IMR-90 (cell line): Measurements from ENCODE around the gene PTPN4. TPM values are rescaled to one million over a fixed set of nuclear protein-coding genes. Genes with fewer than 3 reads are reported as not detected.

ENCODE experiments used
- ATAC-seq: fragments of 200-7000 bp; cut with Tn5 transposase; 2 replicates; pipeline ENCODE4 v1.9.1; 2020; ENCODE audit warnings: low read depth, mild to moderate bottlenecking, moderate library complexity
- BruUV-seq: library from RNA; stranded (reverse); fragments of 400-500 nt; replicated peaks from 2 replicates; lab custom pipeline; 2021; lab: Mats Ljungman, UMichigan
- CTCF ChIA-PET: fragments of 300-600 bp; formaldehyde crosslinking; extraction: SDS; loops from one replicate; lab custom pipeline; 2021; ENCODE audit warnings: antibody characterized with exemption; lab: Yijun Ruan, JAX
- POLR2A ChIA-PET: fragments of 300-600 bp; sonication (Branson Sonifier 250); formaldehyde crosslinking; loops from one replicate; lab custom pipeline; 2022; ENCODE audit warnings: antibody characterized with exemption; ENCODE audit not compliant: unreplicated experiment; lab: Charles Lee
- DNase-seq: peaks from one replicate; pipeline ENCODE4 v3.0.0; 2013
- H2AFZ ChIP-seq: replicated peaks from 2 replicates; pipeline ENCODE3; 2013; ENCODE audit warnings: low read length, mild to moderate bottlenecking; ENCODE audit not compliant: poor library complexity
- H2AK5ac ChIP-seq: 2 replicates; pipeline ENCODE4 v1.6.1; 2013; ENCODE audit warnings: low read depth, low read length, inconsistent platforms
- H2AK9ac ChIP-seq: replicated peaks from 2 replicates; pipeline ENCODE3; 2013; ENCODE audit warnings: mild to moderate bottlenecking, low read depth, low read length, moderate library complexity; ENCODE audit not compliant: poor library complexity
- H2BK120ac ChIP-seq: 2 replicates; pipeline ENCODE4 v1.6.1; 2013; ENCODE audit warnings: low read depth, low read length, inconsistent platforms
- H2BK15ac ChIP-seq: 3 replicates; pipeline ENCODE4 v1.6.1; 2013; ENCODE audit warnings: low read depth, low read length, inconsistent platforms
- H2BK20ac ChIP-seq: 2 replicates; pipeline ENCODE4 v1.6.1; 2013; ENCODE audit warnings: low read depth, mild to moderate bottlenecking, inconsistent platforms, low read length, moderate library complexity
- H2BK5ac ChIP-seq: 2 replicates; pipeline ENCODE4 v1.6.1; 2013; ENCODE audit warnings: mild to moderate bottlenecking, low read depth, low read length, inconsistent platforms; ENCODE audit not compliant: poor library complexity, severe bottlenecking
- H3K14ac ChIP-seq: replicated peaks from 2 replicates; pipeline ENCODE4 v1.6.1; 2013; ENCODE audit warnings: low read depth, low read length, inconsistent platforms
- H3K18ac ChIP-seq: 2 replicates; pipeline ENCODE4 v1.6.1; 2013; ENCODE audit warnings: low read depth, low read length, control low read depth
- H3K23ac ChIP-seq: 2 replicates; pipeline ENCODE4 v1.6.1; 2013; ENCODE audit warnings: low read depth, low read length, inconsistent platforms
- H3K27ac ChIP-seq: 2 replicates; pipeline ENCODE4 v1.5.1; 2013; ENCODE audit warnings: mild to moderate bottlenecking, control low read depth, low read length; ENCODE audit not compliant: insufficient read depth
- H3K27me3 ChIP-seq: 2 replicates; pipeline ENCODE4 v1.6.1; 2013; ENCODE audit warnings: low read length; ENCODE audit not compliant: control insufficient read depth, insufficient read depth
- H3K36me3 ChIP-seq: 2 replicates; pipeline ENCODE4 v1.6.1; 2013; ENCODE audit warnings: low read length, mixed read lengths; ENCODE audit not compliant: control insufficient read depth, insufficient read depth
- H3K4ac ChIP-seq: 2 replicates; pipeline ENCODE4 v1.6.1; 2013; ENCODE audit warnings: low read depth, low read length, inconsistent platforms
- H3K4me1 ChIP-seq: 2 replicates; pipeline ENCODE4 v1.6.1; 2013; ENCODE audit warnings: low read length, mixed read lengths; ENCODE audit not compliant: control insufficient read depth, insufficient read depth
- H3K4me2 ChIP-seq: 2 replicates; pipeline ENCODE4 v1.6.1; 2013; ENCODE audit warnings: low read depth, mild to moderate bottlenecking, control low read depth, low read length, moderate library complexity
- H3K4me3 ChIP-seq: 2 replicates; pipeline ENCODE4 v1.5.1; 2013; ENCODE audit warnings: low read depth, mild to moderate bottlenecking, control low read depth, low read length, moderate library complexity; ENCODE audit not compliant: insufficient read depth
- H3K56ac ChIP-seq: 2 replicates; pipeline ENCODE4 v1.6.1; 2013; ENCODE audit warnings: low read length, inconsistent platforms; ENCODE audit not compliant: insufficient read depth; ENCODE audit errors: extremely low read depth
- H3K79me1 ChIP-seq, 2 experiments: 2 replicates each; pipeline ENCODE4 v1.6.1; 2013; ENCODE audit warnings: low read length in 2 of 2, inconsistent platforms in 1 of 2, low read depth in 1 of 2
- H3K9ac ChIP-seq: 2 replicates; pipeline ENCODE4 v1.6.1; 2013; ENCODE audit warnings: low read depth, low read length, control low read depth
- H3K9me1 ChIP-seq: 2 replicates; pipeline ENCODE4 v1.6.1; 2013; ENCODE audit warnings: low read length, inconsistent platforms; ENCODE audit not compliant: insufficient read depth
- H3K9me3 ChIP-seq: 2 replicates; pipeline ENCODE4 v1.6.1; 2013; ENCODE audit warnings: low read length; ENCODE audit not compliant: control insufficient read depth, insufficient read depth
- H4K20me1 ChIP-seq: 2 replicates; pipeline ENCODE4 v1.6.1; 2013; ENCODE audit warnings: low read length, inconsistent platforms; ENCODE audit not compliant: insufficient read depth
- H4K5ac ChIP-seq: 2 replicates; pipeline ENCODE4 v1.6.1; 2013; ENCODE audit warnings: mild to moderate bottlenecking, low read depth, low read length, control low read depth
- H4K8ac ChIP-seq, 2 experiments: 2 replicates each; pipeline ENCODE4 v1.6.1; 2013; ENCODE audit warnings: low read depth in 2 of 2, low read length in 2 of 2, control low read depth in 1 of 2, inconsistent platforms in 1 of 2
- H4K91ac ChIP-seq: 2 replicates; pipeline ENCODE4 v1.6.1; 2013; ENCODE audit warnings: low read depth, low read length, inconsistent platforms; ENCODE audit not compliant: insufficient read depth
- MAFK ChIP-seq: IDR thresholded peaks from 2 replicates; pipeline ENCODE4 v1.6.1; 2012; ENCODE audit warnings: low read depth, low read length, improper control_type of control experiment
- RFX5 ChIP-seq: IDR thresholded peaks from 2 replicates; pipeline ENCODE4 v1.8.0; 2012; ENCODE audit warnings: low read depth, mild to moderate bottlenecking, low read length, moderate library complexity
- dilution Hi-C: fragments of 300-500 bp; cut with HindIII; formaldehyde crosslinking; loops from one replicate; pipeline ENCODE4 v1.14.3; 2018; ENCODE audit warnings: low sequenced_read_pairs; ENCODE audit not compliant: unreplicated experiment
- in situ Hi-C: fragments of 300-500 bp; cut with MboI; formaldehyde crosslinking; loops from 3 replicates; pipeline ENCODE4 v1.14.3; 2019; ENCODE audit warnings: low sequenced_read_pairs, inconsistent platforms, mixed read lengths
- intact Hi-C: fragments of 100-400 bp; cut with micrococcal nuclease; formaldehyde crosslinking; loops from 2 replicates; pipeline ENCODE4 v1.10.0; 2022
- polyA plus RNA-seq, 3 experiments: library from polyadenylated mRNA; depleted of rRNA; stranded (reverse); fragments of >200 nt; gene quantifications; 2 replicates each; pipeline ENCODE4 v1.2.3, GENCODE V29; 2012; ENCODE audit warnings: low replicate concordance in 1 of 3
- total RNA-seq: library from RNA; depleted of rRNA; stranded (reverse); fragments of >200 nt; gene quantifications from 2 replicates; pipeline ENCODE4 v1.2.3, GENCODE V29; 2012

The PTPN4 gene
- total and polyA plus RNA-seq, 2 of the 4 experiments (the other 2 are of a cell fraction): 2.9 to 19.2 TPM

- Histone ChIP-seq H3K14ac (no peak overlapping the region), H3K9me1 (no peaks in the 10 kb centered on the region), H3K56ac (no peak overlapping the region), H4K91ac (no peak overlapping the region), H3K4ac (no peak overlapping the region), H2AFZ (no peak overlapping the region), H3K36me3 (peaks cover 3% of the 10 kb centered on the region; the same call in 1 of the 2 replicates), H2AK5ac (no peak overlapping the region), H2BK15ac (no peak overlapping the region), H2AK9ac (no peak overlapping the region), H3K27ac (no peak overlapping the region), H4K5ac (no peak overlapping the region), H3K4me3 (no peak overlapping the region), H3K4me1 (peaks cover 6% of the 10 kb centered on the region), H4K20me1 (no peaks in the 10 kb centered on the region), H2BK5ac (no peak overlapping the region), H3K18ac (no peak overlapping the region), H3K23ac (no peak overlapping the region), H3K4me2 (peak overlapping the region; percentile 72; the same call in 1 of the 2 replicates), H2BK20ac (no peak overlapping the region), H3K9ac (no peak overlapping the region), H4K8ac (no peak overlapping the region), H3K79me1 (no peaks in the 10 kb centered on the region; a peak in 1 of 4 replicates), H2BK120ac (no peak overlapping the region), H3K9me3 (no peaks in the 10 kb centered on the region), H3K27me3 (no peaks in the 10 kb centered on the region)
- in situ Hi-C loops (no loop called here), dilution Hi-C loops (no loop called here), intact Hi-C loops (no loop called here)
- DNase-seq: peak; percentile 71
- POLR2A ChIA-PET: no interaction called here
- CTCF ChIA-PET: no interaction called here
- no peak for TF ChIP-seq RFX5
- peak; percentile 86 for TF ChIP-seq MAFK
- ATAC-seq: peak; percentile 92
- no TSS peak for BruUV-seq
Measured at GRCh38 chr2:119958670-119959268, 199.0 kb downstream of the PTPN4 start.
